ENCODE results near the gene MESP2.

- TF ChIP-seq, protein P1, sequence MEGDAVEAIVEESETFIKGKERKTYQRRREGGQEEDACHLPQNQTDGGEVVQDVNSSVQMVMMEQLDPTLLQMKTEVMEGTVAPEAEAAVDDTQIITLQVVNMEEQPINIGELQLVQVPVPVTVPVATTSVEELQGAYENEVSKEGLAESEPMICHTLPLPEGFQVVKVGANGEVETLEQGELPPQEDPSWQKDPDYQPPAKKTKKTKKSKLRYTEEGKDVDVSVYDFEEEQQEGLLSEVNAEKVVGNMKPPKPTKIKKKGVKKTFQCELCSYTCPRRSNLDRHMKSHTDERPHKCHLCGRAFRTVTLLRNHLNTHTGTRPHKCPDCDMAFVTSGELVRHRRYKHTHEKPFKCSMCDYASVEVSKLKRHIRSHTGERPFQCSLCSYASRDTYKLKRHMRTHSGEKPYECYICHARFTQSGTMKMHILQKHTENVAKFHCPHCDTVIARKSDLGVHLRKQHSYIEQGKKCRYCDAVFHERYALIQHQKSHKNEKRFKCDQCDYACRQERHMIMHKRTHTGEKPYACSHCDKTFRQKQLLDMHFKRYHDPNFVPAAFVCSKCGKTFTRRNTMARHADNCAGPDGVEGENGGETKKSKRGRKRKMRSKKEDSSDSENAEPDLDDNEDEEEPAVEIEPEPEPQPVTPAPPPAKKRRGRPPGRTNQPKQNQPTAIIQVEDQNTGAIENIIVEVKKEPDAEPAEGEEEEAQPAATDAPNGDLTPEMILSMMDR (conservative IDR thresholded peaks at IDR 0.05 in 1 of 2, IDR thresholded peaks at IDR 0.05 in 1 of 2; ENCODE audit: low read depth in 1 of 2, low read length in 2 of 2), result no peak
- TF ChIP-seq EZH2 (IDR thresholded peaks at IDR 0.05; ENCODE audit: low read length, missing control alignments), result no peak
These were observed 43.5 kb upstream of the MESP2 start for GRCh38 chr15:89732451-89733172.
